Kidney (tissue), 14 donors: ENCODE measurements around the gene C10orf143. TPM values are rescaled to one million over a fixed set of nuclear protein-coding genes. Genes with fewer than 3 reads are reported as not detected.
"Not testable (repeated sequence)": the region's sequence is repeated elsewhere in the genome, so short reads cannot be mapped to it uniquely, and the experiment has no call there.

ENCODE experiments used
- DNase-seq, 5 donors: peaks; one replicate each; pipeline ENCODE4 v3.0.0-alpha.2; 2013 to 2020
- FAIRE-seq: peaks from 2 replicates; lab custom pipeline; 2012; peaks lifted over from hg19 to GRCh38; lab: Jason Lieb, UNC
- H3K27ac ChIP-seq, 2 donors: one replicate each; pipeline ENCODE4 v1.7.0; 2013; ENCODE audit warnings: low read depth in 2 of 2, low read length in 2 of 2, inconsistent platforms in 1 of 2
- H3K27me3 ChIP-seq: one replicate; pipeline ENCODE4 v1.7.1; 2013; ENCODE audit warnings: low read length, inconsistent platforms; ENCODE audit not compliant: control insufficient read depth, insufficient read depth
- H3K36me3 ChIP-seq, 3 donors: one replicate each; pipeline versions ENCODE4 v1.7.0 to v1.7.1; 2013; ENCODE audit warnings: low read length in 3 of 3, control low read depth in 1 of 3, inconsistent platforms in 1 of 3; ENCODE audit not compliant: insufficient read depth in 3 of 3, control insufficient read depth in 2 of 3
- H3K4me1 ChIP-seq, 3 donors: one replicate each; pipeline versions ENCODE4 v1.7.0 to v1.7.1; 2013; ENCODE audit warnings: low read length in 3 of 3, inconsistent platforms in 1 of 3, low read depth in 1 of 3; ENCODE audit not compliant: control insufficient read depth in 2 of 3, insufficient read depth in 2 of 3
- H3K4me3 ChIP-seq, 3 donors: one replicate each; pipeline versions ENCODE4 v1.7.0 to v1.8.1; 2013; ENCODE audit warnings: low read length in 3 of 3, control low read depth in 1 of 3, inconsistent platforms in 1 of 3
- H3K9ac ChIP-seq, 3 donors: one replicate each; pipeline versions ENCODE4 v1.7.0 to v1.7.1; 2013; ENCODE audit warnings: low read length in 3 of 3, control low read depth in 1 of 3, inconsistent platforms in 1 of 3
- H3K9me3 ChIP-seq, 3 donors: one replicate each; pipeline versions ENCODE4 v1.7.0 to v1.7.1; 2013; ENCODE audit warnings: low read length in 3 of 3, control low read depth in 1 of 3, inconsistent platforms in 1 of 3; ENCODE audit not compliant: control insufficient read depth in 2 of 3, insufficient read depth in 1 of 3
- intact Hi-C: fragments of 100-400 bp; cut with DNase I; formaldehyde crosslinking; loops from one replicate; pipeline ENCODE4 v1.11.1; 2022
- polyA plus RNA-seq: library from polyadenylated mRNA; stranded (reverse); fragments of 350-450 nt; fragmentation: Illumina TruSeq; extraction: RNeasy Lipid Tissue Mini Kit (QIAGEN cat#74804); gene quantifications from one replicate; pipeline ENCODE4 v1.2.3, GENCODE V29; 2014; ENCODE audit warnings: low read depth, low replicate concordance; ENCODE audit not compliant: insufficient read depth
- total RNA-seq: library from RNA; stranded (reverse); fragmentation: NEBNext Ultra II Directional; extraction: Animal tissue kit (Norgen Biotek cat#: 25700); gene quantifications from one replicate; pipeline ENCODE4 v1.2.1, GENCODE V29; 2021
- TF ChIP-seq, protein P1 (sequence below): IDR thresholded peaks from 3 replicates; pipeline ENCODE4 v1.5.1; 2012; ENCODE audit warnings: mild to moderate bottlenecking, moderate library complexity, borderline replicate concordance; ENCODE audit not compliant: insufficient read depth; ENCODE audit errors: extremely low read depth
- donor health status: control.
- donor health status: control.
- donor health status: control.
- donor health status: control.
- donor health status: control.
- donor health status: DM: yes; HTN: yes; CAD: no.
- donor health status: Normal renal cell carcinoma (clear cell type).

Gene C10orf143
- total and polyA plus RNA-seq, 2 donors from 2014 or later, result 6.6 to 9.2 TPM

DNA sequence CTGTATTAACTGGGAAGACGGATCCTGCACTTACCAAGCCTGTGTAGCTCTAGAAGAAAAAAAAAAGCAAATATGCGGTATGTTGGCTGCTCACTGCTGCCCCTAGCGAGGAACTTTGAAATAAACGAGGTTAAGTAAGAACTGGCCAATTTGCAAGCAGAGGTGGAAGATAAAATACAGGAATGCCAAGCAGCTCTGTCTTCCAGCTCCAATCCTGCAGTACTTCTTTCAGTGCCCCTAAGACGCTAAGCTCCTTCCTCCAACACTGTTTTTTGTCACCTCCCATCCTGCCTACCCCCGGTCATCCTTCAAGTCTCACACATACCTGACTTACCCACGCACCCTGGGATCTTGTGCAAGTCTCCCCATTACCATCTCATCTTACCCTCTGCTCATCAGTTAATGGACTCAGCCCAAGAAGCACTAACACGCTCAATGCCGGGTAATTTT is 809 bp downstream of the C10orf143 start:
- TF ChIP-seq, protein P1, sequence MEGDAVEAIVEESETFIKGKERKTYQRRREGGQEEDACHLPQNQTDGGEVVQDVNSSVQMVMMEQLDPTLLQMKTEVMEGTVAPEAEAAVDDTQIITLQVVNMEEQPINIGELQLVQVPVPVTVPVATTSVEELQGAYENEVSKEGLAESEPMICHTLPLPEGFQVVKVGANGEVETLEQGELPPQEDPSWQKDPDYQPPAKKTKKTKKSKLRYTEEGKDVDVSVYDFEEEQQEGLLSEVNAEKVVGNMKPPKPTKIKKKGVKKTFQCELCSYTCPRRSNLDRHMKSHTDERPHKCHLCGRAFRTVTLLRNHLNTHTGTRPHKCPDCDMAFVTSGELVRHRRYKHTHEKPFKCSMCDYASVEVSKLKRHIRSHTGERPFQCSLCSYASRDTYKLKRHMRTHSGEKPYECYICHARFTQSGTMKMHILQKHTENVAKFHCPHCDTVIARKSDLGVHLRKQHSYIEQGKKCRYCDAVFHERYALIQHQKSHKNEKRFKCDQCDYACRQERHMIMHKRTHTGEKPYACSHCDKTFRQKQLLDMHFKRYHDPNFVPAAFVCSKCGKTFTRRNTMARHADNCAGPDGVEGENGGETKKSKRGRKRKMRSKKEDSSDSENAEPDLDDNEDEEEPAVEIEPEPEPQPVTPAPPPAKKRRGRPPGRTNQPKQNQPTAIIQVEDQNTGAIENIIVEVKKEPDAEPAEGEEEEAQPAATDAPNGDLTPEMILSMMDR, result peak; percentile 89
- DNase-seq, result peak in 4 of 5 donors; percentile 89 to 97 (median 94)
- FAIRE-seq, result no peak
- H3K9me3 ChIP-seq, result no peaks in the 10 kb centered on the region
- no peaks in the 10 kb centered on the region for H3K27me3 ChIP-seq
- H3K36me3 ChIP-seq, result no peaks in the 10 kb centered on the region
- intact Hi-C loops, result no loop called here
- H3K4me1 ChIP-seq, result peaks cover 0 to 13% (median 8%) of the 10 kb centered on the region in 3 donors
- H3K9ac ChIP-seq, result peak overlapping the region; percentile 44 to 89 (median 64)
- peak overlapping the region; percentile 85 to 100 (median 98) for H3K4me3 ChIP-seq
- peak overlapping the region; percentile 92 to 97 for H3K27ac ChIP-seq

DNA sequence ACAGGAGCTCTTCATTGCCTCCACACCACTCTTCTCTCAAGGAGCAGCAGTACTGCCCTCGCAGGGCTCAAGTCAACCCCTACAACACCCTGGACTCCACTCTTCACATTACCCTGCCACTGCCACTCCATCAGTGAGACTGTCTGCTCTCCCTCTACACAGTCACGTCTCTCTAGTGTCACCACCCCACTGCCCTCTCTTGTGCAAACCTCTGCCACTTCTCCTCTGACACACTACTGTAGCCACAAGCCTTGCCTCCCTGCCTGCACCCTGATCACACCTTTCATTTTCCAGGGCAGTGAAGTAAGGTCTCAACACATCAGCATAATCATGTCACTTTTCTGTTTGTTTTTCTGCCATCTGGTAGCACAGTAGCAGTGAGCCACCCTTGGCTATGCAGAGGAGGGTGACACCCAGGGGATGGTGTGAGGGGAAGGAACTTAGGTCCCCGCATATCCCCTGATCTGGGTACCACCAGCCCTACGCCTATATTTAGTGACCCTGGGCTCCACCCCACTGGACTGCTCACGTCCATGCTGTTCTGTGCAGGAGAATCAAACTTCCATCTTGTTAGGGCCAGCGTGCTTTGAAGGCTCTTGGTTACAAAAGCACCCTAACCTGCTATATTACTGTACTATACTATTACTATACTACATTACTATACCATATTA is 1.6 kb downstream of the C10orf143 start:
- DNase-seq, result peak in 1 of 5 donors; percentile 54
- intact Hi-C loops, result no loop called here
- Histone ChIP-seq H3K4me1 (peaks cover 0 to 13% (median 8%) of the 10 kb centered on the region in 3 donors), H3K36me3 (no peaks in the 10 kb centered on the region), H3K9me3 (no peaks in the 10 kb centered on the region), H3K27ac (no peak overlapping the region), H3K4me3 (peak overlapping the region in 2 of 3 donors; percentile 98 to 100), H3K9ac (peak overlapping the region in 1 of 3 donors; percentile 7), H3K27me3 (no peaks in the 10 kb centered on the region)
- no peak for FAIRE-seq
- TF ChIP-seq, protein P1, result no peak

DNA sequence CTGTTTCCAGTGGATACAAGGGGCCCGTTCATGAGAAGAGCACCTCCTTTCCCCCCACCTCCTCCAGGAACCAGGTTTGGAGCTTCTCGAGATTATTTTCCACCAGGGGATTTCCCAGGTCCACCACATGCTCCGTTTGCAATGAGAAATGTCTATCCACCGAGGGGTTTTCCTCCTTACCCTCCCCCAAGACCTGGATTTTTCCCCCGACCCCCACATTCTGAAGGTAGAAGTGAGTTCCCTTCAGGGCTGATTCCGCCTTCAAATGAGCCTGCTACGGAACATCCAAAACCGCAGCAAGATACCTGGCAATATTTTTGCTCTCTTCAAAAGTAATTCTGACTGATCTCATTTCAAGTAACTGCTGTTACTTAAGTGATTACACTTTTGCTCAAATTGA is 2.5 kb downstream of the C10orf143 start:
- DNase-seq, H3K4me3 ChIP-seq, H3K9me3 ChIP-seq, intact Hi-C loops, FAIRE-seq, H3K27me3 ChIP-seq, H3K27ac ChIP-seq, H3K9ac ChIP-seq, H3K36me3 ChIP-seq: not testable (repeated sequence)
- peaks cover 0 to 13% (median 8%) of the 10 kb centered on the region in 3 donors for H3K4me1 ChIP-seq

DNA sequence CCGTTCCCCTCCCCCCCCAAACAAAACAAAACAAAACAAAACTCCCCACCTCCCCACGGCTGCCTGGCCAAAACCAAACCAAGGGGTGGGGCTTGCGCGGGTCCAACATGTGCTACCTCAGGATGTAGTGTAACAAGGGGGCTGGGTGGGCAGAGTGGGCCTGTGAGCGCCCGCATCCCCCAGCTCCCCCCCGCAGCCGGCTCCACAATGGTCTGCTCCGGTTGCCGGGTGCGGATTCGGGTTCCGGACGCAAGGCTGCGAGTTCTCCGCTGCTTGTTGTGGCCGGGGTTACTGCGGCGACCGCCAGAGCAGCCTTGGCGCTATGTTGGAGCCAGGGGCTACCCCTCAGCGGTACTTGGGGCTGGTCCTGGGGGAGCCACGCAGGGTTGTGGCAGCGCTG is 4.9 kb downstream of the C10orf143 start:
- FAIRE-seq (no peak), DNase-seq (peak in 4 of 5 donors; percentile 17 to 57 (median 36))
- H3K27me3 ChIP-seq, result no peaks in the 10 kb centered on the region
- no peaks in the 10 kb centered on the region for H3K36me3 ChIP-seq
- intact Hi-C loops, result no loop called here
- no peak overlapping the region for H3K9ac ChIP-seq
- H3K27ac ChIP-seq, result no peak overlapping the region
- no peak overlapping the region for H3K4me3 ChIP-seq
- H3K9me3 ChIP-seq, result no peaks in the 10 kb centered on the region
- TF ChIP-seq, protein P1, result no peak
- H3K4me1 ChIP-seq, result peaks cover 0 to 11% (median 3%) of the 10 kb centered on the region in 3 donors
